Heart left ventricle (tissue), 13 donors: ENCODE measurements around the gene KIF5B.

Source experiments
- POLR2A ChIP-seq, 2 donors: fragments of 450-650 bp; IDR thresholded peaks; one replicate each; pipeline ENCODE4 v1.6.1; 2017; ENCODE audit warnings: antibody characterized with exemption in 2 of 2, mild to moderate bottlenecking in 2 of 2, moderate library complexity in 2 of 2
- TF ChIP-seq, protein P1 (sequence below), 12 donors: fragments of 200-600 bp; sonication (generic) in 4 of 12; IDR thresholded peaks; one replicate each; pipeline versions ENCODE4 v1.5.0 to v1.8.0; 2018 to 2022; ENCODE audit warnings: antibody characterized with exemption in 12 of 12, mild to moderate bottlenecking in 5 of 12
- donor health status: ischemic (EF 13 %, LVEDD 7.1; RV severe dilation, severe dysfunction).
- donor health status: DM: no; HTN: yes; CAD: no.
- donor health status: DM: no; HTN: no; CAD: no.
- donor health status: ischemic (EF 25% LVEDD 6.9; RV normal size, moderate dysfunction).
- donor health status: ischemic (EF 25% LVEDD 5.7; RV mildly dilated, moderate dysfunction).
- donor health status: ischemic (EF 35%, LVEDD 5.7; RV mildly dilated, moderate dysfunction).
- donor health status: nonischemic (EF 11% LVEDD 7.7; RV severe dilation, severe dysfunction).
- donor health status: DM: yes; HTN: yes; CAD: no.
- donor health status: PGD.
- donor health status: ischemic (EF 29% LVEDD 5.4; RV normal size, mild dysfunction).
- donor health status: nonischemic (EF 23%, LVEDD 6.1; RV moderate dilation, normal function).

- TF ChIP-seq, protein P1, sequence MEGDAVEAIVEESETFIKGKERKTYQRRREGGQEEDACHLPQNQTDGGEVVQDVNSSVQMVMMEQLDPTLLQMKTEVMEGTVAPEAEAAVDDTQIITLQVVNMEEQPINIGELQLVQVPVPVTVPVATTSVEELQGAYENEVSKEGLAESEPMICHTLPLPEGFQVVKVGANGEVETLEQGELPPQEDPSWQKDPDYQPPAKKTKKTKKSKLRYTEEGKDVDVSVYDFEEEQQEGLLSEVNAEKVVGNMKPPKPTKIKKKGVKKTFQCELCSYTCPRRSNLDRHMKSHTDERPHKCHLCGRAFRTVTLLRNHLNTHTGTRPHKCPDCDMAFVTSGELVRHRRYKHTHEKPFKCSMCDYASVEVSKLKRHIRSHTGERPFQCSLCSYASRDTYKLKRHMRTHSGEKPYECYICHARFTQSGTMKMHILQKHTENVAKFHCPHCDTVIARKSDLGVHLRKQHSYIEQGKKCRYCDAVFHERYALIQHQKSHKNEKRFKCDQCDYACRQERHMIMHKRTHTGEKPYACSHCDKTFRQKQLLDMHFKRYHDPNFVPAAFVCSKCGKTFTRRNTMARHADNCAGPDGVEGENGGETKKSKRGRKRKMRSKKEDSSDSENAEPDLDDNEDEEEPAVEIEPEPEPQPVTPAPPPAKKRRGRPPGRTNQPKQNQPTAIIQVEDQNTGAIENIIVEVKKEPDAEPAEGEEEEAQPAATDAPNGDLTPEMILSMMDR (IDR thresholded peaks at IDR 0.05), result no peak
- TF ChIP-seq POLR2A (IDR thresholded peaks at IDR 0.05), result no peak
Observed at GRCh38 chr10:32095116-32095733, 39.0 kb upstream of the KIF5B start.
